ENCODE measurements around the gene SCYL1.

Gene SCYL1

GRCh38 chr11:65532388-65533064, 7.6 kb downstream of the SCYL1 start:
- Histone ChIP-seq H3K4me1 (ENCODE audit: control insufficient read depth in 1 of 2, insufficient read depth in 2 of 2, low read length in 2 of 2) (no peaks in the 10 kb centered on the region), H3K27ac (ENCODE audit: low read depth, low read length) (no peak overlapping the region), H2BK120ac (ENCODE audit: insufficient read depth, low read length, poor library complexity) (no peak overlapping the region), H3K14ac (ENCODE audit: low read length) (no peak overlapping the region), H3K27me3 (ENCODE audit: insufficient read depth, low read length) (no peaks in the 10 kb centered on the region), H3K79me2 (ENCODE audit: control insufficient read depth, insufficient read depth, low read length, poor library complexity) (no peaks in the 10 kb centered on the region), H3K79me1 (ENCODE audit: low read length) (no peaks in the 10 kb centered on the region), H3K9me3 (ENCODE audit: insufficient read depth, low read depth, low read length) (peaks cover 2% of the 10 kb centered on the region), H3K4me3 (ENCODE audit: low read depth, low read length) (no peak overlapping the region), H4K8ac (ENCODE audit: low read depth, low read length) (no peak overlapping the region), H3K23ac (ENCODE audit: low read length) (no peak overlapping the region), H3K9ac (ENCODE audit: low read length) (no peak overlapping the region), H2AK5ac (ENCODE audit: low read length) (no peak overlapping the region), H4K91ac (ENCODE audit: low read depth, low read length) (no peak overlapping the region), H3K18ac (ENCODE audit: low read length) (no peak overlapping the region), H2BK12ac (ENCODE audit: low read length) (no peak overlapping the region), H3K4me2 (ENCODE audit: low read length) (no peak overlapping the region), H2AFZ (ENCODE audit: insufficient read depth, low read length, poor library complexity) (no peak overlapping the region), H3K4ac (ENCODE audit: low read depth, low read length) (no peak overlapping the region), H3K36me3 (ENCODE audit: control insufficient read depth in 1 of 2, insufficient read depth in 2 of 2, low read length in 2 of 2) (peaks cover 79 to 85% of the 10 kb centered on the region in 2 experiments), H4K12ac (ENCODE audit: low read depth, low read length) (no peak overlapping the region), H2BK5ac (ENCODE audit: low read depth, low read length, poor library complexity) (no peak overlapping the region)
- DNase-seq: no peak
- WGBS (ENCODE audit: extremely low coverage, insufficient coverage, insufficient read length): no CpG with 5 or more reads among the region's 15 CpGs

GRCh38 chr11:65535102-65535501, 10.2 kb downstream of the SCYL1 start:
- no peak overlapping the region for H2BK12ac ChIP-seq (ENCODE audit: low read length)
- no peak overlapping the region for H3K18ac ChIP-seq (ENCODE audit: low read length)
- no peak overlapping the region for H3K27ac ChIP-seq (ENCODE audit: low read depth, low read length)
- H2AFZ ChIP-seq (ENCODE audit: insufficient read depth, low read length, poor library complexity): no peak overlapping the region
- H3K79me1 ChIP-seq (ENCODE audit: low read length): peaks cover 4% of the 10 kb centered on the region
- no peak for DNase-seq
- no peak overlapping the region for H3K23ac ChIP-seq (ENCODE audit: low read length)
- no CpG with 5 or more reads among the region's 9 CpGs for WGBS (ENCODE audit: extremely low coverage, insufficient coverage, insufficient read length)
- H3K4ac ChIP-seq (ENCODE audit: low read depth, low read length): no peak overlapping the region
- no peak overlapping the region for H3K14ac ChIP-seq (ENCODE audit: low read length)
- H3K4me2 ChIP-seq (ENCODE audit: low read length): no peak overlapping the region
- no peaks in the 10 kb centered on the region for H3K79me2 ChIP-seq (ENCODE audit: control insufficient read depth, insufficient read depth, low read length, poor library complexity)
- H2BK5ac ChIP-seq (ENCODE audit: low read depth, low read length, poor library complexity): no peak overlapping the region
- H4K12ac ChIP-seq (ENCODE audit: low read depth, low read length): no peak overlapping the region
- H2AK5ac ChIP-seq (ENCODE audit: low read length): no peak overlapping the region
- H4K91ac ChIP-seq (ENCODE audit: low read depth, low read length): no peak overlapping the region
- peaks cover 4% of the 10 kb centered on the region for H3K27me3 ChIP-seq (ENCODE audit: insufficient read depth, low read length)
- peaks cover 7 to 11% of the 10 kb centered on the region in 2 experiments for H3K4me1 ChIP-seq (ENCODE audit: control insufficient read depth in 1 of 2, insufficient read depth in 2 of 2, low read length in 2 of 2)
- no peak overlapping the region for H2BK120ac ChIP-seq (ENCODE audit: insufficient read depth, low read length, poor library complexity)
- no peak overlapping the region for H3K9ac ChIP-seq (ENCODE audit: low read length)
- no peak overlapping the region for H3K4me3 ChIP-seq (ENCODE audit: low read depth, low read length)
- no peak overlapping the region for H4K8ac ChIP-seq (ENCODE audit: low read depth, low read length)
- H3K9me3 ChIP-seq (ENCODE audit: insufficient read depth, low read depth, low read length): peaks cover under 1% of the 10 kb centered on the region
- peaks cover 75 to 81% of the 10 kb centered on the region in 2 experiments for H3K36me3 ChIP-seq (ENCODE audit: control insufficient read depth in 1 of 2, insufficient read depth in 2 of 2, low read length in 2 of 2)

GRCh38 chr11:65536412-65537295, 11.8 kb downstream of the SCYL1 start:
- DNase-seq: no peak
- no peak overlapping the region for H3K4me3 ChIP-seq (ENCODE audit: low read depth, low read length)
- H3K27ac ChIP-seq (ENCODE audit: low read depth, low read length): no peak overlapping the region
- peaks cover 16 to 25% of the 10 kb centered on the region in 2 experiments for H3K4me1 ChIP-seq (ENCODE audit: control insufficient read depth in 1 of 2, insufficient read depth in 2 of 2, low read length in 2 of 2)
- no peak overlapping the region for H2AK5ac ChIP-seq (ENCODE audit: low read length)
- H3K36me3 ChIP-seq (ENCODE audit: control insufficient read depth in 1 of 2, insufficient read depth in 2 of 2, low read length in 2 of 2): peaks cover 60 to 65% of the 10 kb centered on the region in 2 experiments
- peaks cover 4% of the 10 kb centered on the region for H3K27me3 ChIP-seq (ENCODE audit: insufficient read depth, low read length)
- H4K91ac ChIP-seq (ENCODE audit: low read depth, low read length): no peak overlapping the region
- no peak overlapping the region for H4K12ac ChIP-seq (ENCODE audit: low read depth, low read length)
- no peak overlapping the region for H2BK5ac ChIP-seq (ENCODE audit: low read depth, low read length, poor library complexity)
- H2BK12ac ChIP-seq (ENCODE audit: low read length): no peak overlapping the region
- no peak overlapping the region for H3K18ac ChIP-seq (ENCODE audit: low read length)
- H3K9ac ChIP-seq (ENCODE audit: low read length): no peak overlapping the region
- no CpG with 5 or more reads among the region's 12 CpGs for WGBS (ENCODE audit: extremely low coverage, insufficient coverage, insufficient read length)
- H3K14ac ChIP-seq (ENCODE audit: low read length): no peak overlapping the region
- no peak overlapping the region for H2BK120ac ChIP-seq (ENCODE audit: insufficient read depth, low read length, poor library complexity)
- no peak overlapping the region for H3K23ac ChIP-seq (ENCODE audit: low read length)
- peaks cover 3% of the 10 kb centered on the region for H3K79me2 ChIP-seq (ENCODE audit: control insufficient read depth, insufficient read depth, low read length, poor library complexity)
- no peak overlapping the region for H4K8ac ChIP-seq (ENCODE audit: low read depth, low read length)
- H3K79me1 ChIP-seq (ENCODE audit: low read length): peaks cover 16% of the 10 kb centered on the region
- peaks cover 2% of the 10 kb centered on the region for H3K9me3 ChIP-seq (ENCODE audit: insufficient read depth, low read depth, low read length)
- no peak overlapping the region for H3K4ac ChIP-seq (ENCODE audit: low read depth, low read length)
- H2AFZ ChIP-seq (ENCODE audit: insufficient read depth, low read length, poor library complexity): no peak overlapping the region
- H3K4me2 ChIP-seq (ENCODE audit: low read length): no peak overlapping the region

GRCh38 chr11:65537296-65537597, 12.4 kb downstream of the SCYL1 start:
- no peak overlapping the region for H3K27ac ChIP-seq (ENCODE audit: low read depth, low read length)
- H2BK5ac ChIP-seq (ENCODE audit: low read depth, low read length, poor library complexity): no peak overlapping the region
- peaks cover 3% of the 10 kb centered on the region for H3K79me2 ChIP-seq (ENCODE audit: control insufficient read depth, insufficient read depth, low read length, poor library complexity)
- peaks cover 2% of the 10 kb centered on the region for H3K9me3 ChIP-seq (ENCODE audit: insufficient read depth, low read depth, low read length)
- no peak overlapping the region for H3K23ac ChIP-seq (ENCODE audit: low read length)
- H3K36me3 ChIP-seq (ENCODE audit: control insufficient read depth in 1 of 2, insufficient read depth in 2 of 2, low read length in 2 of 2): peaks cover 57 to 62% of the 10 kb centered on the region in 2 experiments
- H2BK12ac ChIP-seq (ENCODE audit: low read length): no peak overlapping the region
- no peak overlapping the region for H3K18ac ChIP-seq (ENCODE audit: low read length)
- H3K27me3 ChIP-seq (ENCODE audit: insufficient read depth, low read length): peaks cover 4% of the 10 kb centered on the region
- no peak overlapping the region for H4K12ac ChIP-seq (ENCODE audit: low read depth, low read length)
- H2AFZ ChIP-seq (ENCODE audit: insufficient read depth, low read length, poor library complexity): no peak overlapping the region
- DNase-seq: no peak
- H4K8ac ChIP-seq (ENCODE audit: low read depth, low read length): no peak overlapping the region
- no peak overlapping the region for H2BK120ac ChIP-seq (ENCODE audit: insufficient read depth, low read length, poor library complexity)
- H3K9ac ChIP-seq (ENCODE audit: low read length): no peak overlapping the region
- H3K4me3 ChIP-seq (ENCODE audit: low read depth, low read length): no peak overlapping the region
- no CpG with 5 or more reads among the region's 2 CpGs for WGBS (ENCODE audit: extremely low coverage, insufficient coverage, insufficient read length)
- no peak overlapping the region for H3K14ac ChIP-seq (ENCODE audit: low read length)
- H3K4ac ChIP-seq (ENCODE audit: low read depth, low read length): no peak overlapping the region
- no peak overlapping the region for H3K4me2 ChIP-seq (ENCODE audit: low read length)
- H3K79me1 ChIP-seq (ENCODE audit: low read length): peaks cover 16% of the 10 kb centered on the region
- H2AK5ac ChIP-seq (ENCODE audit: low read length): no peak overlapping the region
- peaks cover 21 to 30% of the 10 kb centered on the region in 2 experiments for H3K4me1 ChIP-seq (ENCODE audit: control insufficient read depth in 1 of 2, insufficient read depth in 2 of 2, low read length in 2 of 2)
- H4K91ac ChIP-seq (ENCODE audit: low read depth, low read length): no peak overlapping the region

Measured in trophoblast cell (in vitro differentiated cells and primary cell).